GM10248 (cell line): ENCODE results near the gene MOBP.

ENCODE experiments used
- CTCF ChIA-PET: fragments of 300-600 bp; sonication (Branson Sonifier 250); formaldehyde crosslinking; extraction: SDS; loops from one replicate; lab custom pipeline; 2021; ENCODE audit warnings: antibody characterized with exemption; lab: Yijun Ruan, JAX
- POLR2A ChIA-PET: fragments of 350-650 bp; sonication (Branson Sonifier 250); formaldehyde crosslinking; extraction: SDS; loops from one replicate; lab custom pipeline; 2020; ENCODE audit warnings: antibody characterized with exemption; lab: Yijun Ruan, JAX
- DNase-seq: peaks from one replicate; pipeline ENCODE4 v3.0.0; 2012; ENCODE audit errors: extremely low spot score
- CTCF ChIP-seq: IDR thresholded peaks from 2 replicates; pipeline ENCODE4 v1.5.1; 2012; ENCODE audit warnings: mild to moderate bottlenecking, low read depth; ENCODE audit errors: extremely low read depth, missing control alignments, control extremely low read depth

MOBP gene

GRCh38 chr3:39427506-39427905 is 40.0 kb upstream of the MOBP start:
- DNase-seq = no peak
- ChIA-PET CTCF (interaction anchor here (1.4 to 1.7 kb wide), 2 partner anchors 12 to 20 kb away, joined by 4 to 5 read pairs; no protein-coding TSS in a partner anchor), POLR2A (no interaction called here)
- TF ChIP-seq CTCF = no peak

GRCh38 chr3:39428745-39429201 is 38.7 kb upstream of the MOBP start:
- ChIA-PET CTCF (interaction anchor here (0.9 kb wide), 1 partner anchor 15 kb away, joined by 3 read pairs; no protein-coding TSS in a partner anchor), POLR2A (no interaction called here)
- TF ChIP-seq CTCF = no peak
- DNase-seq = no peak

- no peak for TF ChIP-seq CTCF
- POLR2A ChIA-PET = no interaction called here
- DNase-seq = no peak
- CTCF ChIA-PET = interaction anchor here (4.1 kb wide), 1 partner anchor 17 kb away, joined by 29 read pairs; no protein-coding TSS in a partner anchor
These were observed 38.0 kb upstream of the MOBP start for GRCh38 chr3:39429466-39429865.

GRCh38 chr3:39432342-39432741 is 35.1 kb upstream of the MOBP start:
- CTCF ChIA-PET = interaction anchor here (1.1 to 4.1 kb wide), 4 partner anchors 10 to 17 kb away, joined by 3 to 29 read pairs (median 5); no protein-coding TSS in a partner anchor
- DNase-seq = no peak
- no peak for TF ChIP-seq CTCF
- POLR2A ChIA-PET = no interaction called here

- CTCF ChIA-PET = interaction anchor here (1.2 to 4.1 kb wide), 2 partner anchors 13 to 19 kb away, joined by 4 to 29 read pairs; no protein-coding TSS in a partner anchor
- POLR2A ChIA-PET = no interaction called here
- no peak for TF ChIP-seq CTCF
- DNase-seq = no peak
These were observed 33.8 kb upstream of the MOBP start for GRCh38 chr3:39433642-39434041.

- no peak for DNase-seq
- CTCF ChIA-PET = interaction anchor here (1.3 to 1.9 kb wide), 3 partner anchors 9 to 65 kb away, joined by 4 to 18 read pairs (median 5); no protein-coding TSS in a partner anchor
- POLR2A ChIA-PET = no interaction called here
- TF ChIP-seq CTCF = no peak
These were observed 32.9 kb upstream of the MOBP start for GRCh38 chr3:39434574-39434973.
